ENCODE measurements around the gene TXNRD2.

DNA sequence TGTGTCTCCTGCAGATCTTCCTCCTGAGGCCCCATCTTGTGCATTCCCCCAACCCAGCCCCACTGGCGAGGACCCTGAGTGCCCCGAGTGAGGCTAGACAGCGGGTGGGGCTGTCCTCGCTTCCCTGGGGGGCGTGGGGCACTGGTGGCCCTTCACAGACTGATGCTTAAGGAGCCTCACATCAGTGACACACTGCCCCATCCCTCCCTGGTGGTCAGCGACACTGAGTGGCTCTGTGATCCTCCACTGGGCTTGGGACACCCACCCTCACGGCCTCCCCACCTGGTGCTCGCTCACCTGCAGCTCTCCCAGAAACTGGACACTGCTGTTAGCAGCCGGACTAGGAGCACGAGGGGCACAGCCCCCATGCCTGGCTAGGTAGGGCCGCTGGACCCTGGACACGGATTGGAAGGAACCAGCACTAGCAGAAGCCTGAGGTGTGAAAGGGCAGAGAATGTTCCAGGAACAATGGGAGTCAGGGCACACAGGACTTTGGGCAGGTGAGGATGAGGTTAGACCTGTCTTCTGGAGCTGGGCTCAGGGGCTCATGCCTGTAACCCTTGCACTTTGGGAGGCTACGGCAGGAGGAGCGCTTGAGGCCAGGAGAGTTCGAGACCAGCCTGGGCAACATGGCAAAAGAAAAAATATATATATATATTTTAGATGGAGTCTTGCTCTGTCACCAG is 23.2 kb upstream of the TXNRD2 start:
- TF ChIP-seq, protein P1, sequence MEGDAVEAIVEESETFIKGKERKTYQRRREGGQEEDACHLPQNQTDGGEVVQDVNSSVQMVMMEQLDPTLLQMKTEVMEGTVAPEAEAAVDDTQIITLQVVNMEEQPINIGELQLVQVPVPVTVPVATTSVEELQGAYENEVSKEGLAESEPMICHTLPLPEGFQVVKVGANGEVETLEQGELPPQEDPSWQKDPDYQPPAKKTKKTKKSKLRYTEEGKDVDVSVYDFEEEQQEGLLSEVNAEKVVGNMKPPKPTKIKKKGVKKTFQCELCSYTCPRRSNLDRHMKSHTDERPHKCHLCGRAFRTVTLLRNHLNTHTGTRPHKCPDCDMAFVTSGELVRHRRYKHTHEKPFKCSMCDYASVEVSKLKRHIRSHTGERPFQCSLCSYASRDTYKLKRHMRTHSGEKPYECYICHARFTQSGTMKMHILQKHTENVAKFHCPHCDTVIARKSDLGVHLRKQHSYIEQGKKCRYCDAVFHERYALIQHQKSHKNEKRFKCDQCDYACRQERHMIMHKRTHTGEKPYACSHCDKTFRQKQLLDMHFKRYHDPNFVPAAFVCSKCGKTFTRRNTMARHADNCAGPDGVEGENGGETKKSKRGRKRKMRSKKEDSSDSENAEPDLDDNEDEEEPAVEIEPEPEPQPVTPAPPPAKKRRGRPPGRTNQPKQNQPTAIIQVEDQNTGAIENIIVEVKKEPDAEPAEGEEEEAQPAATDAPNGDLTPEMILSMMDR (IDR thresholded peaks at IDR 0.05), result no peak
- no peak for TF ChIP-seq POLR2AphosphoS5 (IDR thresholded peaks at IDR 0.05)
- TF ChIP-seq POLR2A (IDR thresholded peaks at IDR 0.05), result no peak
- TF ChIP-seq EP300 (IDR thresholded peaks at IDR 0.05; ENCODE audit: low read depth), result no peak
